IMR-90 (cell line): ENCODE data around the gene CHRNA1. TPM values are rescaled to one million over a fixed set of nuclear protein-coding genes. Genes with fewer than 3 reads are reported as not detected.

Experiments used
- ATAC-seq: fragments of 200-7000 bp; cut with Tn5 transposase; 2 replicates; pipeline ENCODE4 v1.9.1; 2020; ENCODE audit warnings: low read depth, mild to moderate bottlenecking, moderate library complexity
- BruUV-seq: library from RNA; stranded (reverse); fragments of 400-500 nt; replicated peaks from 2 replicates; lab custom pipeline; 2021; lab: Mats Ljungman, UMichigan
- CTCF ChIA-PET: fragments of 300-600 bp; formaldehyde crosslinking; extraction: SDS; loops from one replicate; lab custom pipeline; 2021; ENCODE audit warnings: antibody characterized with exemption; lab: Yijun Ruan, JAX
- POLR2A ChIA-PET: fragments of 300-600 bp; sonication (Branson Sonifier 250); formaldehyde crosslinking; loops from one replicate; lab custom pipeline; 2022; ENCODE audit warnings: antibody characterized with exemption; ENCODE audit not compliant: unreplicated experiment; lab: Charles Lee
- DNase-seq: peaks from one replicate; pipeline ENCODE4 v3.0.0; 2013
- H2AFZ ChIP-seq: replicated peaks from 2 replicates; pipeline ENCODE3; 2013; ENCODE audit warnings: low read length, mild to moderate bottlenecking; ENCODE audit not compliant: poor library complexity
- H2AK5ac ChIP-seq: 2 replicates; pipeline ENCODE4 v1.6.1; 2013; ENCODE audit warnings: low read depth, low read length, inconsistent platforms
- H2AK9ac ChIP-seq: replicated peaks from 2 replicates; pipeline ENCODE3; 2013; ENCODE audit warnings: mild to moderate bottlenecking, low read depth, low read length, moderate library complexity; ENCODE audit not compliant: poor library complexity
- H2BK120ac ChIP-seq: 2 replicates; pipeline ENCODE4 v1.6.1; 2013; ENCODE audit warnings: low read depth, low read length, inconsistent platforms
- H2BK15ac ChIP-seq: 3 replicates; pipeline ENCODE4 v1.6.1; 2013; ENCODE audit warnings: low read depth, low read length, inconsistent platforms
- H2BK20ac ChIP-seq: 2 replicates; pipeline ENCODE4 v1.6.1; 2013; ENCODE audit warnings: low read depth, mild to moderate bottlenecking, inconsistent platforms, low read length, moderate library complexity
- H2BK5ac ChIP-seq: 2 replicates; pipeline ENCODE4 v1.6.1; 2013; ENCODE audit warnings: mild to moderate bottlenecking, low read depth, low read length, inconsistent platforms; ENCODE audit not compliant: poor library complexity, severe bottlenecking
- H3K14ac ChIP-seq: replicated peaks from 2 replicates; pipeline ENCODE4 v1.6.1; 2013; ENCODE audit warnings: low read depth, low read length, inconsistent platforms
- H3K18ac ChIP-seq: 2 replicates; pipeline ENCODE4 v1.6.1; 2013; ENCODE audit warnings: low read depth, low read length, control low read depth
- H3K23ac ChIP-seq: 2 replicates; pipeline ENCODE4 v1.6.1; 2013; ENCODE audit warnings: low read depth, low read length, inconsistent platforms
- H3K27ac ChIP-seq: 2 replicates; pipeline ENCODE4 v1.5.1; 2013; ENCODE audit warnings: mild to moderate bottlenecking, control low read depth, low read length; ENCODE audit not compliant: insufficient read depth
- H3K27me3 ChIP-seq: 2 replicates; pipeline ENCODE4 v1.6.1; 2013; ENCODE audit warnings: low read length; ENCODE audit not compliant: control insufficient read depth, insufficient read depth
- H3K36me3 ChIP-seq: 2 replicates; pipeline ENCODE4 v1.6.1; 2013; ENCODE audit warnings: low read length, mixed read lengths; ENCODE audit not compliant: control insufficient read depth, insufficient read depth
- H3K4ac ChIP-seq: 2 replicates; pipeline ENCODE4 v1.6.1; 2013; ENCODE audit warnings: low read depth, low read length, inconsistent platforms
- H3K4me1 ChIP-seq: 2 replicates; pipeline ENCODE4 v1.6.1; 2013; ENCODE audit warnings: low read length, mixed read lengths; ENCODE audit not compliant: control insufficient read depth, insufficient read depth
- H3K4me2 ChIP-seq: 2 replicates; pipeline ENCODE4 v1.6.1; 2013; ENCODE audit warnings: low read depth, mild to moderate bottlenecking, control low read depth, low read length, moderate library complexity
- H3K4me3 ChIP-seq: 2 replicates; pipeline ENCODE4 v1.5.1; 2013; ENCODE audit warnings: low read depth, mild to moderate bottlenecking, control low read depth, low read length, moderate library complexity; ENCODE audit not compliant: insufficient read depth
- H3K56ac ChIP-seq: 2 replicates; pipeline ENCODE4 v1.6.1; 2013; ENCODE audit warnings: low read length, inconsistent platforms; ENCODE audit not compliant: insufficient read depth; ENCODE audit errors: extremely low read depth
- H3K79me1 ChIP-seq, 2 experiments: 2 replicates each; pipeline ENCODE4 v1.6.1; 2013; ENCODE audit warnings: low read length in 2 of 2, inconsistent platforms in 1 of 2, low read depth in 1 of 2
- H3K9ac ChIP-seq: 2 replicates; pipeline ENCODE4 v1.6.1; 2013; ENCODE audit warnings: low read depth, low read length, control low read depth
- H3K9me1 ChIP-seq: 2 replicates; pipeline ENCODE4 v1.6.1; 2013; ENCODE audit warnings: low read length, inconsistent platforms; ENCODE audit not compliant: insufficient read depth
- H3K9me3 ChIP-seq: 2 replicates; pipeline ENCODE4 v1.6.1; 2013; ENCODE audit warnings: low read length; ENCODE audit not compliant: control insufficient read depth, insufficient read depth
- H4K20me1 ChIP-seq: 2 replicates; pipeline ENCODE4 v1.6.1; 2013; ENCODE audit warnings: low read length, inconsistent platforms; ENCODE audit not compliant: insufficient read depth
- H4K5ac ChIP-seq: 2 replicates; pipeline ENCODE4 v1.6.1; 2013; ENCODE audit warnings: mild to moderate bottlenecking, low read depth, low read length, control low read depth
- H4K8ac ChIP-seq, 2 experiments: 2 replicates each; pipeline ENCODE4 v1.6.1; 2013; ENCODE audit warnings: low read depth in 2 of 2, low read length in 2 of 2, control low read depth in 1 of 2, inconsistent platforms in 1 of 2
- H4K91ac ChIP-seq: 2 replicates; pipeline ENCODE4 v1.6.1; 2013; ENCODE audit warnings: low read depth, low read length, inconsistent platforms; ENCODE audit not compliant: insufficient read depth
- CEBPB ChIP-seq: IDR thresholded peaks from 2 replicates; pipeline ENCODE4 v1.6.1; 2012; ENCODE audit warnings: low read depth, low read length, improper control_type of control experiment
- CHD1 ChIP-seq: IDR thresholded peaks from 2 replicates; pipeline ENCODE4 v1.6.1; 2012; ENCODE audit warnings: low read depth, low read length, improper control_type of control experiment
- MAFK ChIP-seq: IDR thresholded peaks from 2 replicates; pipeline ENCODE4 v1.6.1; 2012; ENCODE audit warnings: low read depth, low read length, improper control_type of control experiment
- SMC3 ChIP-seq: fragments of 150-350 bp; IDR thresholded peaks from 2 replicates; pipeline ENCODE4 v1.6.1; 2016; ENCODE audit warnings: low read depth, mild to moderate bottlenecking, antibody characterized with exemption, low read length, moderate library complexity
- WGBS, 2 experiments: methylation state at CpG; one replicate each; pipeline versions ENCODE4 v1.1.5 to v1.1.7; 2013; ENCODE audit warnings: missing lambda C conversion rate in 2 of 2; ENCODE audit not compliant: insufficient read length in 1 of 2; ENCODE audit errors: extremely low coverage in 2 of 2; 5-methylcytosine and 5-hydroxymethylcytosine counted together
- dilution Hi-C: fragments of 300-500 bp; cut with HindIII; formaldehyde crosslinking; loops from one replicate; pipeline ENCODE4 v1.14.3; 2018; ENCODE audit warnings: low sequenced_read_pairs; ENCODE audit not compliant: unreplicated experiment
- in situ Hi-C: fragments of 300-500 bp; cut with MboI; formaldehyde crosslinking; loops from 3 replicates; pipeline ENCODE4 v1.14.3; 2019; ENCODE audit warnings: low sequenced_read_pairs, inconsistent platforms, mixed read lengths
- intact Hi-C: fragments of 100-400 bp; cut with micrococcal nuclease; formaldehyde crosslinking; loops from 2 replicates; pipeline ENCODE4 v1.10.0; 2022
- polyA plus RNA-seq, 3 experiments: library from polyadenylated mRNA; depleted of rRNA; stranded (reverse); fragments of >200 nt; gene quantifications; 2 replicates each; pipeline ENCODE4 v1.2.3, GENCODE V29; 2012; ENCODE audit warnings: low replicate concordance in 1 of 3
- total RNA-seq: library from RNA; depleted of rRNA; stranded (reverse); fragments of >200 nt; gene quantifications from 2 replicates; pipeline ENCODE4 v1.2.3, GENCODE V29; 2012

Gene CHRNA1
- total and polyA plus RNA-seq, 2 of the 4 experiments (the other 2 are of a cell fraction): 0.75 to 0.90 TPM

GRCh38 chr2:174704061-174704460, 60.2 kb downstream of the CHRNA1 start:
- no peak overlapping the region for H2AFZ ChIP-seq
- H3K56ac ChIP-seq: no peak overlapping the region
- ATAC-seq: no peak
- H3K4ac ChIP-seq: no peak overlapping the region
- H3K4me1 ChIP-seq: no peaks in the 10 kb centered on the region
- no TSS peak for BruUV-seq
- no peaks in the 10 kb centered on the region for H3K79me1 ChIP-seq
- H3K27me3 ChIP-seq: peaks cover 7% of the 10 kb centered on the region
- no peak overlapping the region for H2BK15ac ChIP-seq
- H4K8ac ChIP-seq: no peak overlapping the region
- no peaks in the 10 kb centered on the region; the same call in 1 of the 2 replicates for H3K9me1 ChIP-seq
- TF ChIP-seq CEBPB (peak; percentile 75), SMC3 (no peak), CHD1 (no peak), MAFK (no peak)
- POLR2A ChIA-PET: interaction anchor here (0.5 kb wide), 1 partner anchor 280 kb away, joined by 5 read pairs; no protein-coding TSS in a partner anchor
- H3K18ac ChIP-seq: no peak overlapping the region
- H3K23ac ChIP-seq: no peak overlapping the region
- H2BK20ac ChIP-seq: no peak overlapping the region
- no peak overlapping the region for H4K91ac ChIP-seq
- in situ Hi-C loops: no loop called here
- no peak overlapping the region for H3K14ac ChIP-seq
- dilution Hi-C loops: no loop called here
- H3K9ac ChIP-seq: no peak overlapping the region
- intact Hi-C loops: loop anchor here (5.0 to 10.0 kb wide), 6 partner anchors 43 to 1391 kb away; partner anchors contain the start of genes CHN1, HOXD12 and HOXD13
- CTCF ChIA-PET: interaction anchor here (1.3 kb wide), 1 partner anchor 9 kb away, joined by 4 read pairs; no protein-coding TSS in a partner anchor
- no peaks in the 10 kb centered on the region for H3K9me3 ChIP-seq
- H3K4me3 ChIP-seq: no peak overlapping the region
- no peak overlapping the region for H3K4me2 ChIP-seq
- H3K36me3 ChIP-seq: no peaks in the 10 kb centered on the region
- H4K20me1 ChIP-seq: no peaks in the 10 kb centered on the region
- no peak overlapping the region for H3K27ac ChIP-seq
- DNase-seq: no peak
- no peak overlapping the region for H2BK120ac ChIP-seq
- no peak overlapping the region for H2AK5ac ChIP-seq
- H4K5ac ChIP-seq: no peak overlapping the region
- no CpG with 5 or more reads among the region's 3 CpGs for whole genome bisulfite sequencing, 2 experiments
- no peak overlapping the region for H2BK5ac ChIP-seq
- H2AK9ac ChIP-seq: no peak overlapping the region
